ENCODE data around the gene ANKFN1.
A peak's percentile ranks its signal among the peaks of the same experiment; 100 is the strongest.

The ANKFN1 gene

DNA sequence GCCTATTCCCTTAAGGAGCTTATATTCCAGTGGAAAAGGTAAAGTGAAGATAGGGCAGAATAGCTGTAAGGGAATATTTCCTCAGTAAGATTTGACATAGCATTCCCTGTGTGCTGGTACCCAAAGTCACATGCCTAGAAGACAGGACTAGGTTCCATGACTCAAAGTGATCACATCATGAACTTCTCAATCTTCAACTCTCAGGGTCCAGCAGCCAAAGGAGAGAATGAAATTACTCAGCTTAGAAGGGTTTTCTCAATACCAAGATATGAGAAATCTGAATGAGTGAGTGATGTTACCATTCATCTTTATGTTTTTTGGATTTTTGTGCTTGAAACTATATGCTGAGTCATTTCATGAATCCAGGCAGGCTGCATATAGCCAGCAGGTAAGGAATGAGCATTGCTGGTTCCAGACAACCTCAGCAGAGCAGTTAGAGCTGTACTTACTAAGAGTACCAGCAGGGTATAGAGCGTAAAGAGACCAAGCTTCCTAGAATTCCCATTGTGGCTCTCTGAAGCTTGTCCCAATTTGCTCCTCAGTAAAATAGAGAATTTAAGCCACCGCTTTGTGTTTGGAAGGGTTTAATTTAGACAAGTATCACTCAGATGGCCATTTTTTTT lies 91.1 kb downstream of the ANKFN1 start:
- H4K20me1 ChIP-seq (ENCODE audit: insufficient read depth, low read length, poor library complexity, severe bottlenecking) = no peaks in the 10 kb centered on the region
- no peak overlapping the region for H3K4me2 ChIP-seq (ENCODE audit: low read depth, low read length, poor library complexity, severe bottlenecking)
- no peaks in the 10 kb centered on the region for H3K9me2 ChIP-seq (replicated peaks; ENCODE audit: low read depth, low read length)
- H3K27me3 ChIP-seq (ENCODE audit: insufficient read depth, low read length, poor library complexity, severe bottlenecking) = no peaks in the 10 kb centered on the region
- H3K4me1 ChIP-seq (ENCODE audit: insufficient read depth, low read length, poor library complexity, severe bottlenecking) = no peaks in the 10 kb centered on the region
- H3K79me2 ChIP-seq (ENCODE audit: insufficient read depth, low read length) = no peaks in the 10 kb centered on the region
- H3K36me3 ChIP-seq (ENCODE audit: insufficient read depth, low read length) = no peaks in the 10 kb centered on the region
- H3F3A ChIP-seq (ENCODE audit: low read depth) = no peaks in the 10 kb centered on the region
- no peak overlapping the region for H2AFZ ChIP-seq (ENCODE audit: low read length)
- TF ChIP-seq, protein P1, sequence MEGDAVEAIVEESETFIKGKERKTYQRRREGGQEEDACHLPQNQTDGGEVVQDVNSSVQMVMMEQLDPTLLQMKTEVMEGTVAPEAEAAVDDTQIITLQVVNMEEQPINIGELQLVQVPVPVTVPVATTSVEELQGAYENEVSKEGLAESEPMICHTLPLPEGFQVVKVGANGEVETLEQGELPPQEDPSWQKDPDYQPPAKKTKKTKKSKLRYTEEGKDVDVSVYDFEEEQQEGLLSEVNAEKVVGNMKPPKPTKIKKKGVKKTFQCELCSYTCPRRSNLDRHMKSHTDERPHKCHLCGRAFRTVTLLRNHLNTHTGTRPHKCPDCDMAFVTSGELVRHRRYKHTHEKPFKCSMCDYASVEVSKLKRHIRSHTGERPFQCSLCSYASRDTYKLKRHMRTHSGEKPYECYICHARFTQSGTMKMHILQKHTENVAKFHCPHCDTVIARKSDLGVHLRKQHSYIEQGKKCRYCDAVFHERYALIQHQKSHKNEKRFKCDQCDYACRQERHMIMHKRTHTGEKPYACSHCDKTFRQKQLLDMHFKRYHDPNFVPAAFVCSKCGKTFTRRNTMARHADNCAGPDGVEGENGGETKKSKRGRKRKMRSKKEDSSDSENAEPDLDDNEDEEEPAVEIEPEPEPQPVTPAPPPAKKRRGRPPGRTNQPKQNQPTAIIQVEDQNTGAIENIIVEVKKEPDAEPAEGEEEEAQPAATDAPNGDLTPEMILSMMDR (conservative IDR thresholded peaks at IDR 0.05; ENCODE audit: low read length) = no peak
- H3K9ac ChIP-seq (ENCODE audit: low read depth, low read length, poor library complexity, severe bottlenecking) = no peak overlapping the region
- H3K4me3 ChIP-seq (ENCODE audit: low read length, poor library complexity, severe bottlenecking) = no peak overlapping the region
- H3K9me3 ChIP-seq (ENCODE audit: insufficient read depth, low read depth, low read length) = no peaks in the 10 kb centered on the region

DNA sequence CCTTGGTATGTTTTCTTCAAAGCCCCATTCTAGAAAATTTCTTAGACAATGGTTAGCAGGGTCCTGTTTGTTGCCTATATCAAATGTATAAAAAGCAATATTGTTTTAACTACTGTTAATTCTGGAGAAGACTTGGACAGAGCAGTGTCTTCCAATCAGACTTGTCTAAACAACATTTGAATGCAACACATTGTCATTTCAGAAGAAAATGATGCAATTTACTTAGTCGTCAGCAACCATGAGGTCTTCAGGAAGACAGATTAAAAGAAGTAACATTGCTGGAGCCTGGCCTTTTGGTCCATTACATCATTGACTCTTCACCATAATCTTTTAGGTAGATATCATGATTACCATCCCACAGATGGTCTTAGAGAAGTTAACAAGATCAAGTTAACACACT lies 94.5 kb downstream of the ANKFN1 start:
- no peak overlapping the region for H3K4me2 ChIP-seq (ENCODE audit: low read depth, low read length, poor library complexity, severe bottlenecking)
- H3K27me3 ChIP-seq (ENCODE audit: insufficient read depth, low read length, poor library complexity, severe bottlenecking) = no peaks in the 10 kb centered on the region
- H4K20me1 ChIP-seq (ENCODE audit: insufficient read depth, low read length, poor library complexity, severe bottlenecking) = no peaks in the 10 kb centered on the region
- no peak overlapping the region for H3K9ac ChIP-seq (ENCODE audit: low read depth, low read length, poor library complexity, severe bottlenecking)
- no peak overlapping the region for H3K4me3 ChIP-seq (ENCODE audit: low read length, poor library complexity, severe bottlenecking)
- no peaks in the 10 kb centered on the region for H3K9me2 ChIP-seq (replicated peaks; ENCODE audit: low read depth, low read length)
- H3K4me1 ChIP-seq (ENCODE audit: insufficient read depth, low read length, poor library complexity, severe bottlenecking) = no peaks in the 10 kb centered on the region
- H2AFZ ChIP-seq (ENCODE audit: low read length) = 0 out of 2 replicates have a peak overlapping the region, but pooled peaks have one; percentile 32
- H3F3A ChIP-seq (ENCODE audit: low read depth) = no peaks in the 10 kb centered on the region
- no peak for TF ChIP-seq EZH2phosphoT487 (IDR thresholded peaks at IDR 0.05; ENCODE audit: borderline replicate concordance)
- TF ChIP-seq, protein P1 (conservative IDR thresholded peaks at IDR 0.05; ENCODE audit: low read length) = no peak
- H3K79me2 ChIP-seq (ENCODE audit: insufficient read depth, low read length) = no peaks in the 10 kb centered on the region
- H3K36me3 ChIP-seq (ENCODE audit: insufficient read depth, low read length) = no peaks in the 10 kb centered on the region
- no peaks in the 10 kb centered on the region for H3K9me3 ChIP-seq (ENCODE audit: insufficient read depth, low read depth, low read length)

DNA sequence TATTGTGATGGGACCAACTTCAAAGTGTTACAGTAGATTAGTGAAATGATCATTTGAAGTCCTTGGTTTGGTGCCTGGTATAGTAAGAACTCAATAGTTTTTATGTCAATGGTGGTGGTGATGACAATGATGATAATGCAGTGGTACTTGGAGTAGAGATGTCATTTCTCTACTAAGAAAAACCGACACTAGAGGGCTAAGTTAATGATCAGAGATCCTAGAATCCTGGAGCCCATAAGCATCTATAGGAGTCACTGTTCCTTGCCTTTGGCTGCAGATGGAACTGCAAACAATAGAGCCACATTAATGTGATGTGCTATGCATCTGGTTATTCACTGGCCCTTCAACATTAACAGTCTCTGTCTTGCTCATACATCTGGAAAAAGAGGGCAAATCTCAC lies 103.8 kb downstream of the ANKFN1 start:
- Histone ChIP-seq H3K27me3 (ENCODE audit: insufficient read depth, low read length, poor library complexity, severe bottlenecking) (no peaks in the 10 kb centered on the region), H3K36me3 (ENCODE audit: insufficient read depth, low read length) (no peaks in the 10 kb centered on the region), H3K4me2 (ENCODE audit: low read depth, low read length, poor library complexity, severe bottlenecking) (no peak overlapping the region), H3K79me2 (ENCODE audit: insufficient read depth, low read length) (no peaks in the 10 kb centered on the region), H3K4me3 (ENCODE audit: low read length, poor library complexity, severe bottlenecking) (no peak overlapping the region), H3K9ac (ENCODE audit: low read depth, low read length, poor library complexity, severe bottlenecking) (no peak overlapping the region), H3K9me3 (ENCODE audit: insufficient read depth, low read depth, low read length) (no peaks in the 10 kb centered on the region), H4K20me1 (ENCODE audit: insufficient read depth, low read length, poor library complexity, severe bottlenecking) (no peaks in the 10 kb centered on the region), H3K4me1 (ENCODE audit: insufficient read depth, low read length, poor library complexity, severe bottlenecking) (no peaks in the 10 kb centered on the region), H3F3A (ENCODE audit: low read depth) (no peaks in the 10 kb centered on the region), H3K9me2 (replicated peaks; ENCODE audit: low read depth, low read length) (no peaks in the 10 kb centered on the region), H2AFZ (ENCODE audit: low read length) (peak overlapping the region; percentile 35; the same call in 1 of the 2 replicates)
- TF ChIP-seq EZH2phosphoT487 (IDR thresholded peaks at IDR 0.05; ENCODE audit: borderline replicate concordance) = no peak
- TF ChIP-seq, protein P1 (conservative IDR thresholded peaks at IDR 0.05; ENCODE audit: low read length) = peak; percentile 28; the same call in 1 of the 2 replicates

Data from Loucy (cell line).